ENCODE measurements around the gene SEPTIN5.

DNA sequence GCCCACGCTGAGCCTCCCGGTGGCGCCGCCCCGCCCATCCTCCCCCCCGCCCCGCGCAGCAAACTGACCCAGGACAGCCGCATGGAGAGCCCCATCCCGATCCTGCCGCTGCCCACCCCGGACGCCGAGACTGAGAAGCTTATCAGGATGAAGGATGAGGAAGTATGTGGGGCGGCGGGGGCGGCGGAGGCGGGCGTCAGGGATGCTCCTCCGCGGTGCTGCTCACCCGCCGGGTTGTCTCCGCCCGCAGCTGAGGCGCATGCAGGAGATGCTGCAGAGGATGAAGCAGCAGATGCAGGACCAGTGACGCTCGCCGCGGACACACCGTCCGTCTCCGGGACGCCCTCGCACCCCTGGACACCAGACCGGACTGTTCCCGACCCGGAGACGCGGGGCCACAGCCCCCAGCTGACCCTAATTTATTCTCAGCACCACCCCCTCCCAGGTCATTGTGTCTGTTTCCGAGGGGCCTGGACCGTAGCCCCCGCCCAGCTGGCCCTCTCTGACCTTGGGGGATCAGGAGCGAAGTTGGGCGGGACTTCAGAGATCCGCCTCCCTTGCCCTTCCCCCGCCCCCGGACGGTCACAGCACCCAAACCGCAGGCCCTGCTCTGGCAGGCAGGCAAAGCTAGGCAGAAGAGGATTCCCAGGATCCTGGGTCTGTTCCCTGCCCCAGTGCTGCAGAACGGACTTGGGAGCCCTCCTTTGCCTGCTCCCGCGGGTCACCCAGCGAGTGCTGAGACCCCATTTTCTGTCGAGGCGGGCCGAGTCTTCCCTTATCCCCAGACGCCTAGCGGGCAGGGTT lies 8.1 kb downstream of the SEPTIN5 start:
- no peak for TF ChIP-seq EZH2phosphoT487 (conservative IDR thresholded peaks at IDR 0.05; ENCODE audit: low read length)
- TF ChIP-seq, protein P1, sequence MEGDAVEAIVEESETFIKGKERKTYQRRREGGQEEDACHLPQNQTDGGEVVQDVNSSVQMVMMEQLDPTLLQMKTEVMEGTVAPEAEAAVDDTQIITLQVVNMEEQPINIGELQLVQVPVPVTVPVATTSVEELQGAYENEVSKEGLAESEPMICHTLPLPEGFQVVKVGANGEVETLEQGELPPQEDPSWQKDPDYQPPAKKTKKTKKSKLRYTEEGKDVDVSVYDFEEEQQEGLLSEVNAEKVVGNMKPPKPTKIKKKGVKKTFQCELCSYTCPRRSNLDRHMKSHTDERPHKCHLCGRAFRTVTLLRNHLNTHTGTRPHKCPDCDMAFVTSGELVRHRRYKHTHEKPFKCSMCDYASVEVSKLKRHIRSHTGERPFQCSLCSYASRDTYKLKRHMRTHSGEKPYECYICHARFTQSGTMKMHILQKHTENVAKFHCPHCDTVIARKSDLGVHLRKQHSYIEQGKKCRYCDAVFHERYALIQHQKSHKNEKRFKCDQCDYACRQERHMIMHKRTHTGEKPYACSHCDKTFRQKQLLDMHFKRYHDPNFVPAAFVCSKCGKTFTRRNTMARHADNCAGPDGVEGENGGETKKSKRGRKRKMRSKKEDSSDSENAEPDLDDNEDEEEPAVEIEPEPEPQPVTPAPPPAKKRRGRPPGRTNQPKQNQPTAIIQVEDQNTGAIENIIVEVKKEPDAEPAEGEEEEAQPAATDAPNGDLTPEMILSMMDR (IDR thresholded peaks at IDR 0.05; ENCODE audit: insufficient read depth, low read length, poor library complexity, severe bottlenecking): no peak

Measured in SU-DHL-6 (cell line).